HEK293 (cell line): ENCODE data around the gene RHBDD2.
A peak's percentile ranks its signal among the peaks of the same experiment; 100 is the strongest.

Experiments
- BCL11B ChIP-seq: fragments of 450-650 bp; formaldehyde crosslinking; IDR thresholded peaks from 2 replicates; pipeline ENCODE4 v1.5.1; 2016; ENCODE audit warnings: low read depth, missing biosample characterization, missing genetic modification characterization
- GFI1B ChIP-seq: fragments of 450-650 bp; formaldehyde crosslinking; IDR thresholded peaks from 2 replicates; pipeline ENCODE4 v1.5.1; 2016; ENCODE audit warnings: missing biosample characterization, missing genetic modification characterization
- GLIS2 ChIP-seq: fragments of 450-650 bp; formaldehyde crosslinking; IDR thresholded peaks from 2 replicates; pipeline ENCODE4 v1.5.1; 2016; ENCODE audit warnings: missing biosample characterization, missing genetic modification characterization
- IKZF3 ChIP-seq: fragments of 450-650 bp; IDR thresholded peaks from 2 replicates; pipeline ENCODE4 v1.5.0; 2018; ENCODE audit warnings: missing biosample characterization, mild to moderate bottlenecking, missing genetic modification characterization, moderate library complexity
- KLF7 ChIP-seq: fragments of 450-650 bp; formaldehyde crosslinking; IDR thresholded peaks from 2 replicates; pipeline ENCODE4 v1.5.1; 2016; ENCODE audit warnings: missing biosample characterization, missing genetic modification characterization, borderline replicate concordance
- KLF9 ChIP-seq: fragments of 450-650 bp; formaldehyde crosslinking; IDR thresholded peaks from 2 replicates; pipeline ENCODE4 v1.5.1; 2016; ENCODE audit warnings: missing biosample characterization, missing genetic modification characterization, low read depth
- MEIS1 ChIP-seq: sonication (generic); formaldehyde crosslinking; IDR thresholded peaks from 2 replicates; pipeline ENCODE4 v1.8.1; 2022; ENCODE audit warnings: missing genetic modification reagents, mild to moderate bottlenecking, borderline replicate concordance
- MYNN ChIP-seq: fragments of 450-650 bp; formaldehyde crosslinking; IDR thresholded peaks from 2 replicates; pipeline ENCODE4 v1.5.1; 2016; ENCODE audit warnings: missing biosample characterization, missing genetic modification characterization, borderline replicate concordance
- OSR2 ChIP-seq: fragments of 450-650 bp; formaldehyde crosslinking; IDR thresholded peaks from 2 replicates; pipeline ENCODE4 v1.5.1; 2016; ENCODE audit warnings: missing biosample characterization, missing genetic modification characterization
- PRDM1 ChIP-seq: fragments of 450-650 bp; formaldehyde crosslinking; IDR thresholded peaks from 2 replicates; pipeline ENCODE4; 2016; ENCODE audit warnings: missing biosample characterization, missing genetic modification characterization
- REPIN1 ChIP-seq: fragments of 450-650 bp; formaldehyde crosslinking; IDR thresholded peaks from 2 replicates; pipeline ENCODE4 v1.5.1; 2017; ENCODE audit warnings: missing biosample characterization, missing genetic modification characterization, low read depth
- TRIM28 ChIP-seq: IDR thresholded peaks from 2 replicates; pipeline ENCODE4 v1.6.1; 2011; ENCODE audit warnings: low read length, control low read depth, borderline replicate concordance
- YY2 ChIP-seq: fragments of 450-650 bp; formaldehyde crosslinking; IDR thresholded peaks from 2 replicates; pipeline ENCODE4 v1.5.1; 2016; ENCODE audit warnings: missing biosample characterization, missing genetic modification characterization
- ZBTB1 ChIP-seq: fragments of 450-650 bp; formaldehyde crosslinking; IDR thresholded peaks from 2 replicates; pipeline ENCODE4 v1.5.1; 2016; ENCODE audit warnings: missing biosample characterization, missing genetic modification characterization
- ZBTB11 ChIP-seq: fragments of 450-650 bp; formaldehyde crosslinking; conservative IDR thresholded peaks from 2 replicates; pipeline ENCODE4 v1.5.1; 2016; ENCODE audit warnings: low read depth, missing biosample characterization, missing genetic modification characterization
- ZEB2 ChIP-seq: fragments of 450-650 bp; formaldehyde crosslinking; IDR thresholded peaks from 2 replicates; pipeline ENCODE4 v1.5.1; 2016; ENCODE audit warnings: missing biosample characterization, missing genetic modification characterization
- ZNF10 ChIP-seq: fragments of 450-650 bp; formaldehyde crosslinking; IDR thresholded peaks from 2 replicates; pipeline ENCODE4 v1.5.1; 2017; ENCODE audit warnings: missing biosample characterization, missing genetic modification characterization
- ZNF157 ChIP-seq: fragments of 450-650 bp; formaldehyde crosslinking; IDR thresholded peaks from 2 replicates; pipeline ENCODE4 v1.5.1; 2016; ENCODE audit warnings: missing biosample characterization, missing genetic modification characterization
- ZNF2 ChIP-seq: fragments of 450-650 bp; formaldehyde crosslinking; IDR thresholded peaks from 2 replicates; pipeline ENCODE4 v1.5.1; 2016; ENCODE audit warnings: missing biosample characterization, missing genetic modification characterization
- ZNF211 ChIP-seq: fragments of 450-650 bp; formaldehyde crosslinking; IDR thresholded peaks from 2 replicates; pipeline ENCODE4 v1.5.1; 2016; ENCODE audit warnings: low read depth, missing biosample characterization, missing genetic modification characterization
- ZNF214 ChIP-seq: fragments of 450-650 bp; formaldehyde crosslinking; IDR thresholded peaks from 2 replicates; pipeline ENCODE4 v1.5.1; 2017; ENCODE audit warnings: missing biosample characterization, mild to moderate bottlenecking, missing genetic modification characterization, borderline replicate concordance
- ZNF23 ChIP-seq: fragments of 450-650 bp; formaldehyde crosslinking; IDR thresholded peaks from 2 replicates; pipeline ENCODE4 v1.5.1; 2016; ENCODE audit warnings: missing biosample characterization, missing genetic modification characterization, borderline replicate concordance
- ZNF354C ChIP-seq: fragments of 450-650 bp; formaldehyde crosslinking; IDR thresholded peaks from 2 replicates; pipeline ENCODE4 v1.5.1; 2016; ENCODE audit warnings: missing biosample characterization, missing genetic modification characterization, low read depth, borderline replicate concordance
- ZNF394 ChIP-seq: fragments of 450-650 bp; formaldehyde crosslinking; IDR thresholded peaks from 2 replicates; pipeline ENCODE4 v1.5.1; 2016; ENCODE audit warnings: missing biosample characterization, missing genetic modification characterization, mild to moderate bottlenecking, moderate library complexity, borderline replicate concordance
- ZNF433 ChIP-seq: fragments of 450-650 bp; formaldehyde crosslinking; IDR thresholded peaks from 2 replicates; pipeline ENCODE4 v1.5.1; 2016; ENCODE audit warnings: missing biosample characterization, missing genetic modification characterization, low read depth
- ZNF521 ChIP-seq: fragments of 450-650 bp; formaldehyde crosslinking; IDR thresholded peaks from 2 replicates; pipeline ENCODE4 v1.5.1; 2017; ENCODE audit warnings: missing biosample characterization, mild to moderate bottlenecking, missing genetic modification characterization
- ZNF544 ChIP-seq: fragments of 450-650 bp; formaldehyde crosslinking; IDR thresholded peaks from 2 replicates; pipeline ENCODE4 v1.5.0; 2017; ENCODE audit warnings: missing biosample characterization, missing genetic modification characterization
- ZNF558 ChIP-seq: fragments of 450-650 bp; formaldehyde crosslinking; IDR thresholded peaks from 2 replicates; pipeline ENCODE4 v1.5.1; 2016; ENCODE audit warnings: missing biosample characterization, missing genetic modification characterization
- ZNF600 ChIP-seq: fragments of 450-650 bp; formaldehyde crosslinking; IDR thresholded peaks from 2 replicates; pipeline ENCODE4 v1.5.1; 2016; ENCODE audit warnings: missing biosample characterization, missing genetic modification characterization
- ZNF658 ChIP-seq: fragments of 450-650 bp; formaldehyde crosslinking; IDR thresholded peaks from 2 replicates; pipeline ENCODE4; 2016; ENCODE audit warnings: missing biosample characterization, missing genetic modification characterization
- ZNF704 ChIP-seq: fragments of 450-650 bp; formaldehyde crosslinking; IDR thresholded peaks from 2 replicates; pipeline ENCODE4 v1.5.1; 2016; ENCODE audit warnings: missing biosample characterization, missing genetic modification characterization
- TF ChIP-seq, protein P1 (sequence below): fragments of 450-650 bp; formaldehyde crosslinking; IDR thresholded peaks from 2 replicates; pipeline ENCODE4 v1.5.1; 2016; ENCODE audit warnings: missing biosample characterization, missing genetic modification characterization
- TF ChIP-seq, protein P2 (sequence below): fragments of 450-650 bp; formaldehyde crosslinking; IDR thresholded peaks from 2 replicates; pipeline ENCODE4 v1.5.1; 2017; ENCODE audit warnings: missing biosample characterization, missing genetic modification characterization

The RHBDD2 gene

GRCh38 chr7:75914655-75915415 lies 36.0 kb downstream of the RHBDD2 start, which contains the start of gene POR (continued):
- TF ChIP-seq, protein P1, sequence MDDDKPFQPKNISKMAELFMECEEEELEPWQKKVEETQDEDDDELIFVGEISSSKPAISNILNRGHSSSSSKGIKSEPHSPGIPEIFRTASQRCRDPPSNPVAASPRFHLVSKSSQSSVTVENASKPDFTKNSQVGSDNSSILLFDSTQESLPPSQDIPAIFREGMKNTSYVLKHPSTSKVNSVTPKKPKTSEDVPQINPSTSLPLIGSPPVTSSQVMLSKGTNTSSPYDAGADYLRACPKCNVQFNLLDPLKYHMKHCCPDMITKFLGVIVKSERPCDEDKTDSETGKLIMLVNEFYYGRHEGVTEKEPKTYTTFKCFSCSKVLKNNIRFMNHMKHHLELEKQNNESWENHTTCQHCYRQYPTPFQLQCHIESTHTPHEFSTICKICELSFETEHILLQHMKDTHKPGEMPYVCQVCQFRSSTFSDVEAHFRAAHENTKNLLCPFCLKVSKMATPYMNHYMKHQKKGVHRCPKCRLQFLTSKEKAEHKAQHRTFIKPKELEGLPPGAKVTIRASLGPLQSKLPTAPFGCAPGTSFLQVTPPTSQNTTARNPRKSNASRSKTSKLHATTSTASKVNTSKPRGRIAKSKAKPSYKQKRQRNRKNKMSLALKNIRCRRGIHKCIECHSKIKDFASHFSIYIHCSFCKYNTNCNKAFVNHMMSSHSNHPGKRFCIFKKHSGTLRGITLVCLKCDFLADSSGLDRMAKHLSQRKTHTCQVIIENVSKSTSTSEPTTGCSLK, result no peak
- TF ChIP-seq KLF7 (tag by site-specific recombination) (no peak), ZNF600 (tag by site-specific recombination) (no peak; the same call in none of the 2 replicates), PRDM1 (tag by site-specific recombination) (no peak), ZNF214 (no peak), ZNF157 (tag by site-specific recombination) (no peak), ZNF354C (tag by site-specific recombination) (no peak), IKZF3 (no peak), BCL11B (no peak), MYNN (tag by site-specific recombination) (no peak), MEIS1 (CRISPR knock-in tag) (no peak), KLF9 (tag by site-specific recombination) (peak; percentile 98), ZBTB1 (tag by site-specific recombination) (no peak), ZNF544 (tag by site-specific recombination) (no peak), OSR2 (tag by site-specific recombination) (no peak), ZEB2 (tag by site-specific recombination) (0 out of 2 replicates have a peak, but pooled peaks have one; percentile 41), ZNF558 (tag by site-specific recombination) (no peak), ZNF394 (tag by site-specific recombination) (peak; percentile 28; the same call in 1 of the 2 replicates), TRIM28 (no peak), ZNF10 (tag by site-specific recombination) (no peak; the same call in 1 of the 2 replicates), ZNF2 (tag by site-specific recombination) (no peak; the same call in 1 of the 2 replicates), ZNF211 (tag by site-specific recombination) (no peak), GLIS2 (tag by site-specific recombination) (no peak), REPIN1 (tag by site-specific recombination) (no peak), ZNF704 (tag by site-specific recombination) (no peak), ZNF23 (tag by site-specific recombination) (no peak), ZNF658 (tag by site-specific recombination) (no peak), ZNF521 (tag by site-specific recombination) (no peak), ZBTB11 (0 out of 2 replicates have a peak, but pooled peaks have one; percentile 4), GFI1B (tag by site-specific recombination) (no peak), ZNF433 (tag by site-specific recombination) (no peak), YY2 (peak; percentile 50)
- TF ChIP-seq, protein P2, sequence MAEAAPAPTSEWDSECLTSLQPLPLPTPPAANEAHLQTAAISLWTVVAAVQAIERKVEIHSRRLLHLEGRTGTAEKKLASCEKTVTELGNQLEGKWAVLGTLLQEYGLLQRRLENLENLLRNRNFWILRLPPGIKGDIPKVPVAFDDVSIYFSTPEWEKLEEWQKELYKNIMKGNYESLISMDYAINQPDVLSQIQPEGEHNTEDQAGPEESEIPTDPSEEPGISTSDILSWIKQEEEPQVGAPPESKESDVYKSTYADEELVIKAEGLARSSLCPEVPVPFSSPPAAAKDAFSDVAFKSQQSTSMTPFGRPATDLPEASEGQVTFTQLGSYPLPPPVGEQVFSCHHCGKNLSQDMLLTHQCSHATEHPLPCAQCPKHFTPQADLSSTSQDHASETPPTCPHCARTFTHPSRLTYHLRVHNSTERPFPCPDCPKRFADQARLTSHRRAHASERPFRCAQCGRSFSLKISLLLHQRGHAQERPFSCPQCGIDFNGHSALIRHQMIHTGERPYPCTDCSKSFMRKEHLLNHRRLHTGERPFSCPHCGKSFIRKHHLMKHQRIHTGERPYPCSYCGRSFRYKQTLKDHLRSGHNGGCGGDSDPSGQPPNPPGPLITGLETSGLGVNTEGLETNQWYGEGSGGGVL (tag by site-specific recombination), result no peak
